ENCODE results near the gene TKTL2.

The TKTL2 gene, protein sequence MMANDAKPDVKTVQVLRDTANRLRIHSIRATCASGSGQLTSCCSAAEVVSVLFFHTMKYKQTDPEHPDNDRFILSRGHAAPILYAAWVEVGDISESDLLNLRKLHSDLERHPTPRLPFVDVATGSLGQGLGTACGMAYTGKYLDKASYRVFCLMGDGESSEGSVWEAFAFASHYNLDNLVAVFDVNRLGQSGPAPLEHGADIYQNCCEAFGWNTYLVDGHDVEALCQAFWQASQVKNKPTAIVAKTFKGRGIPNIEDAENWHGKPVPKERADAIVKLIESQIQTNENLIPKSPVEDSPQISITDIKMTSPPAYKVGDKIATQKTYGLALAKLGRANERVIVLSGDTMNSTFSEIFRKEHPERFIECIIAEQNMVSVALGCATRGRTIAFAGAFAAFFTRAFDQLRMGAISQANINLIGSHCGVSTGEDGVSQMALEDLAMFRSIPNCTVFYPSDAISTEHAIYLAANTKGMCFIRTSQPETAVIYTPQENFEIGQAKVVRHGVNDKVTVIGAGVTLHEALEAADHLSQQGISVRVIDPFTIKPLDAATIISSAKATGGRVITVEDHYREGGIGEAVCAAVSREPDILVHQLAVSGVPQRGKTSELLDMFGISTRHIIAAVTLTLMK

DNA sequence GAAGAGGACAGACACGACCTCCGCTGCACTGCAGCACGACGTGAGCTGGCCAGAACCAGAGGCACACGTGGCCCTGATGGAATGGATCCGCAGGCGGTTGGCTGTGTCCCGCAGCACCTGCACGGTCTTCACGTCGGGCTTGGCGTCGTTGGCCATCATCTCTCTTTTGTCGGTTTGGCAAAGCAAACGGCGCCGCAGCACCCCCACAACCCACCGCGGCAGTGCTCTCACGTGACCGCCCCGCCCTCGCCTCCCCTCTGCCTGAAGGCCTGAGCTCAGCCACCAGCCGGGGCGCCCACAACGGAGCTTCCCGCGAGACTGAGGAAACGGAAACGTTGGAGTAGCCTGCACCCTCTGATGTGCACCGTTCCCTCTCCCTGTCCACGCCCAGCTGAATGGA lies at the start of gene TKTL2:
Gene TKTL2 (minus strand): TSS at position 179 of the 400 bp plus-strand sequence. CDS start 20 bp downstream, at position 159.
- no peak for DNase-seq

- DNase-seq = no peak
These were observed 41.6 kb upstream of the TKTL2 start for GRCh38 chr4:163515198-163515597.

- DNase-seq = no peak
These were observed 31.8 kb upstream of the TKTL2 start for GRCh38 chr4:163505374-163505773.

- no peak for DNase-seq
These were observed 27.0 kb upstream of the TKTL2 start for GRCh38 chr4:163500586-163500985.

- DNase-seq = no peak
These were observed 22.3 kb upstream of the TKTL2 start for GRCh38 chr4:163495900-163496299.

- peak; percentile 81 for DNase-seq
These were observed 21.0 kb upstream of the TKTL2 start, which contains the start of gene TMA16 for GRCh38 chr4:163494360-163495241. Gene TMA16 (plus strand): TSS chr4:163494690. CDS start chr4:163494802, 112 bp downstream.

- DNase-seq = no peak
These were observed 20.2 kb upstream of the TKTL2 start for GRCh38 chr4:163493643-163494359.

GRCh38 chr4:163492951-163493504 lies 19.5 kb upstream of the TKTL2 start:
- DNase-seq = no peak

GRCh38 chr4:163489929-163490328 lies 16.4 kb upstream of the TKTL2 start:
- no peak for DNase-seq

DNA sequence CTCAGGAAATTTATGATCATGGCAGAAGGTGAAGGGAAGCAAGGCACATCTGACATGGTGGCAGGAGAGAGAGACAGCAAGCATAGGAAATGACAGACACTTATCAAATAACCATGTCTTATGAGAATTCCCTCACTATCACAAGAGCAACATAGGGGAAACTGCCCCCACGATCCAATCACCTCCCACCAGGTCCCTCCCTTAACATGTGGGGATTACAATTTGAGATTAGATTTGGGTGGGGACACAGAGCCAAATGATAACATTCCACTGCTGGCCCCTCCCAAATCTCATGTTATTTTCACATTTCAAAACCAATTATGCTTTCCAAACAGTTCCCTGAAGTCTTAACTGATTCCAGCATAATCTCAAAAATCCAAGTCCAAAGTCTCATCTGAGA lies 12.8 kb upstream of the TKTL2 start:
- DNase-seq = no peak

DNA sequence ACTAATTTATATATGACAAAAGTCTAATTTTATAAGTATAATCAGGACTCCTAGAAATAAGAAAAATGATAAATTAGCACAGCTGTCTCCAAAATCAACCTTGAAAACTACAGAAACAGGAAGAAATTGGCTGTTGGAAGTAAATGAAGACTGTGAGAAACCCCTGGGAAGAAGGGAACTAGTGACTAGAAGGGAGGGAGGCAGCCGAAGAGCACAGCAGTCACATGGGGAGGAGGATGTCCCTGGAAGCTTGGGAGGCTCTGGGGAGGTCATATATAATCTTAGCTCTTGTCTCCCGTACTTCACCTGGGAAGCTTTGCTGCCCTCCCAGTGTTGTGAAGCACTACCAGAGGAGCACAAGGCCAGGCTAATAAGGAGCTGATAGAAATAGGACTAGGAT lies 12.0 kb upstream of the TKTL2 start:
- DNase-seq = no peak

GRCh38 chr4:163484906-163485305 lies 11.4 kb upstream of the TKTL2 start:
- peak; percentile 35 for DNase-seq

GRCh38 chr4:163482190-163482589 lies 8.6 kb upstream of the TKTL2 start:
- no peak for DNase-seq

DNA sequence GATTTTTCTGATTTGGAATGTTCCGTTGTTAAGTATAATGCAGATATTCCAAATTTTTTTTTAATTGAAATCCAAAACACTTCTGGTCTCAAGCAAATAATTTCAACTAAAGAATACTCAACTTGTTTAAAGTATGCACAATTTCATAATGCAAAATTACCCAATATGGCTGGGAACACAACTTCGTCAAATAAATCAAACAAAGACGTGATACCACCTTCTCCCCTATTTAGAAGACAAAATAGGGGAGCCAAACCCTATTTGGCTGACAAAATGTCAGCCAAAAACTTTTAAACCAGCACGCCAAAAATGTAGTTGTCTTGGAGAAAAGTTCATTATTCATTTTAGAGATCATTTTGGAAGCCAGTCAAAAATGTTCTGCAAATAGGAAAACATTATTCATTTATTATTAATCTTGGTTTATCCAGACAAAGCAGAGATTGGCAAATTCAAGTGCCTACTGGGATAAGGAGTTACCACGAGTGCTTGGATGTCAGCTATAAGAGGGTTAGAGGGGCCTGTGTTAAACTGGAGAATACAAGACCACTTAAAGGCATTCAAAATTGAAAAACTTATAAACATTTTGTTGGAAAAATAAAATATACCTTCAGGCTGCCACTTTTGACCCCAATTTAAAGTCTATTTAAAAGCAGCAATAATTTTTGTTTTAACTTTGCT lies 3.3 kb upstream of the TKTL2 start:
- no peak for DNase-seq

GRCh38 chr4:163474027-163474426 lies 473 bp upstream of the TKTL2 start:
- no peak for DNase-seq

DNA sequence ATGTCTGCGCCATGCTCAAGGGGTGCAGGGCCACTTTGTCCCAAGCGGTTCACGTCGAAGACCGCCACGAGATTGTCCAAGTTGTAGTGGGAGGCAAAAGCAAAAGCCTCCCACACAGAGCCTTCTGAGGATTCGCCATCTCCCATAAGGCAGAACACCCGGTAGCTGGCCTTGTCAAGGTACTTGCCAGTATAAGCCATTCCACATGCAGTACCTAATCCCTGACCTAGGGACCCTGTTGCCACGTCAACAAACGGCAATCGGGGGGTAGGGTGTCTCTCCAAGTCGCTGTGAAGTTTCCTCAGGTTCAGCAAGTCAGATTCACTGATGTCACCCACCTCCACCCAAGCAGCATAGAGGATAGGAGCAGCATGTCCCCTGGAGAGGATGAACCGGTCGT lies 424 bp downstream of the TKTL2 start:
- no peak for DNase-seq

- DNase-seq = no peak
These were observed 3.2 kb downstream of the TKTL2 start for GRCh38 chr4:163470391-163470790.

- DNase-seq = no peak
These were observed 6.3 kb downstream of the TKTL2 start for GRCh38 chr4:163467082-163467770.

GRCh38 chr4:163462556-163462955 lies 11.0 kb downstream of the TKTL2 start:
- no peak for DNase-seq

- DNase-seq = no peak
These were observed 24.9 kb downstream of the TKTL2 start for GRCh38 chr4:163448540-163449203.

DNA sequence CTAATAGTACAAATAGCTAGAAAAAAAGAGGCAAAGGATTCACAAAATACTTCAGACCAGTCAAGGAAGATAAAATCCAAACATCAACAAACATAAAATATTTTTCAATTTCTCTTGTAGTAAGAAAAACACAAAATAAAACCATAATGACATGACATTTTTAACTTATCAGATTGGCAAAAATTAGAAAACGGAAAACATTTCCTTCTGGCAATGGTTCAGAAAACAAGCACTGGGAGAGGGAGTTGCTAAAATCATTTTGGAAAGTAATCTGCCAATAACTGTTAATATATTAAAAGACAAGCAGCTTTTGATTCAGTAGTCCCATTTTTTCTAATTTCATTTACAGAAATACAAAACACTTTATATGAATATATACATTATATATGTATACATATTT lies 26.1 kb downstream of the TKTL2 start:
- no peak for DNase-seq

Measured in activated T-cell treated with anti-CD3 and anti-CD28 coated beads, Interleukin-2, amount 50 U/mL, for 1 hour (primary cell).